Hindlimb muscle (tissue), 1 donor: ENCODE data around the gene CASP9. TPM values are rescaled to one million over a fixed set of nuclear protein-coding genes. Genes with fewer than 3 reads are reported as not detected.
"Not testable (repeated sequence)": the region's sequence is repeated elsewhere in the genome, so short reads cannot be mapped to it uniquely, and the experiment has no call there.

ENCODE experiments used
- DNase-seq: peaks from one replicate; pipeline ENCODE4 v3.0.0-alpha.2; 2013
- polyA plus RNA-seq: library from polyadenylated mRNA; unstranded; fragments of 120-200 nt; gene quantifications from one replicate; pipeline ENCODE4 v1.2.1, GENCODE V29; 2013; ENCODE audit not compliant: insufficient read length

CASP9 gene
- polyA plus RNA-seq, 1 donor, result 21.9 TPM

- no peak for DNase-seq
These were observed 54.7 kb downstream of the CASP9 start for GRCh38 chr1:15469361-15469760.

- no peak for DNase-seq
These were observed 55.9 kb downstream of the CASP9 start for GRCh38 chr1:15468145-15468544.

GRCh38 chr1:15466955-15467625 is 56.9 kb downstream of the CASP9 start:
- DNase-seq, result not testable (repeated sequence)

GRCh38 chr1:15465674-15466073 is 58.3 kb downstream of the CASP9 start:
- no peak for DNase-seq

- not testable (repeated sequence) for DNase-seq
These were observed 60.1 kb downstream of the CASP9 start for GRCh38 chr1:15463926-15464322.

- not testable (repeated sequence) for DNase-seq
These were observed 60.8 kb downstream of the CASP9 start for GRCh38 chr1:15463064-15463800.

GRCh38 chr1:15460708-15461095 is 63.3 kb downstream of the CASP9 start:
- DNase-seq, result no peak

GRCh38 chr1:15459771-15460707 is 64.0 kb downstream of the CASP9 start:
- no peak for DNase-seq

- DNase-seq, result not testable (repeated sequence)
These were observed 65.6 kb downstream of the CASP9 start for GRCh38 chr1:15458388-15458787.

GRCh38 chr1:15457585-15457984 is 66.4 kb downstream of the CASP9 start:
- no peak for DNase-seq

- no peak for DNase-seq
These were observed 67.6 kb downstream of the CASP9 start, which contains the start of gene CELA2A for GRCh38 chr1:15456313-15456954. Gene CELA2A (plus strand): TSS chr1:15456732. CDS start chr1:15456754, 22 bp downstream.

GRCh38 chr1:15455522-15455921 is 68.5 kb downstream of the CASP9 start:
- no peak for DNase-seq

- no peak for DNase-seq
These were observed 69.8 kb downstream of the CASP9 start for GRCh38 chr1:15454256-15454655.

- DNase-seq, result no peak
These were observed 70.3 kb downstream of the CASP9 start for GRCh38 chr1:15453734-15454133.

GRCh38 chr1:15452866-15453571 is 71.0 kb downstream of the CASP9 start:
- DNase-seq, result no peak

GRCh38 chr1:15452216-15452615 is 71.8 kb downstream of the CASP9 start:
- no peak for DNase-seq

GRCh38 chr1:15451014-15451722 is 72.8 kb downstream of the CASP9 start:
- no peak for DNase-seq

GRCh38 chr1:15449567-15449966 is 74.4 kb downstream of the CASP9 start:
- DNase-seq, result no peak

GRCh38 chr1:15448877-15449462 is 75.0 kb downstream of the CASP9 start:
- no peak for DNase-seq

- DNase-seq, result no peak
These were observed 77.8 kb downstream of the CASP9 start for GRCh38 chr1:15446212-15446611.
